HG03432 (cell line): ENCODE results near the gene TTYH3.
A peak's percentile ranks its signal among the peaks of the same experiment; 100 is the strongest.
"Not testable (repeated sequence)": the region's sequence is repeated elsewhere in the genome, so short reads cannot be mapped to it uniquely, and the experiment has no call there.

ENCODE experiments used
- ATAC-seq: cut with Tn5 transposase; IDR thresholded peaks from one replicate; pipeline ENCODE4 v1.9.1; 2021; ENCODE audit warnings: mild to moderate bottlenecking, moderate library complexity; ENCODE audit not compliant: unreplicated experiment

TTYH3 gene

GRCh38 chr7:2662273-2663120 lies 30.7 kb downstream of the TTYH3 start:
- no peak for ATAC-seq

GRCh38 chr7:2663121-2663886 lies 31.5 kb downstream of the TTYH3 start:
- ATAC-seq = no peak

- no peak for ATAC-seq
Observed at GRCh38 chr7:2663960-2664359, 32.2 kb downstream of the TTYH3 start.

GRCh38 chr7:2665359-2665791 lies 33.6 kb downstream of the TTYH3 start:
- no peak for ATAC-seq

- no peak for ATAC-seq
Observed at GRCh38 chr7:2666155-2666554, 34.4 kb downstream of the TTYH3 start.

- no peak for ATAC-seq
Observed at GRCh38 chr7:2666588-2667250, 34.9 kb downstream of the TTYH3 start.

- ATAC-seq = no peak
Observed at GRCh38 chr7:2667843-2668242, 36.1 kb downstream of the TTYH3 start.

GRCh38 chr7:2668401-2668800 lies 36.6 kb downstream of the TTYH3 start:
- no peak for ATAC-seq

- no peak for ATAC-seq
Observed at GRCh38 chr7:2670171-2670570, 38.4 kb downstream of the TTYH3 start.

GRCh38 chr7:2670720-2671391 lies 39.1 kb downstream of the TTYH3 start:
- peak; percentile 78 for ATAC-seq

GRCh38 chr7:2673214-2673613 lies 41.4 kb downstream of the TTYH3 start:
- ATAC-seq = not testable (repeated sequence)

GRCh38 chr7:2673934-2674333 lies 42.1 kb downstream of the TTYH3 start:
- ATAC-seq = no peak

GRCh38 chr7:2675256-2675764 lies 43.5 kb downstream of the TTYH3 start:
- no peak for ATAC-seq

GRCh38 chr7:2676576-2676975 lies 44.8 kb downstream of the TTYH3 start:
- ATAC-seq = not testable (repeated sequence)

- ATAC-seq = not testable (repeated sequence)
Observed at GRCh38 chr7:2678454-2678853, 46.7 kb downstream of the TTYH3 start.

- ATAC-seq = not testable (repeated sequence)
Observed at GRCh38 chr7:2679135-2680127, 47.6 kb downstream of the TTYH3 start.

GRCh38 chr7:2680256-2680655 lies 48.5 kb downstream of the TTYH3 start:
- no peak for ATAC-seq

- peak; percentile 49 for ATAC-seq
Observed at GRCh38 chr7:2680792-2681490, 49.2 kb downstream of the TTYH3 start.
